ENCODE results near the gene CELF2. TPM values are rescaled to one million over a fixed set of nuclear protein-coding genes. Genes with fewer than 3 reads are reported as not detected.

The CELF2 gene
- 0.95 and 2.2 TPM in 2 replicates for total RNA-seq

DNA sequence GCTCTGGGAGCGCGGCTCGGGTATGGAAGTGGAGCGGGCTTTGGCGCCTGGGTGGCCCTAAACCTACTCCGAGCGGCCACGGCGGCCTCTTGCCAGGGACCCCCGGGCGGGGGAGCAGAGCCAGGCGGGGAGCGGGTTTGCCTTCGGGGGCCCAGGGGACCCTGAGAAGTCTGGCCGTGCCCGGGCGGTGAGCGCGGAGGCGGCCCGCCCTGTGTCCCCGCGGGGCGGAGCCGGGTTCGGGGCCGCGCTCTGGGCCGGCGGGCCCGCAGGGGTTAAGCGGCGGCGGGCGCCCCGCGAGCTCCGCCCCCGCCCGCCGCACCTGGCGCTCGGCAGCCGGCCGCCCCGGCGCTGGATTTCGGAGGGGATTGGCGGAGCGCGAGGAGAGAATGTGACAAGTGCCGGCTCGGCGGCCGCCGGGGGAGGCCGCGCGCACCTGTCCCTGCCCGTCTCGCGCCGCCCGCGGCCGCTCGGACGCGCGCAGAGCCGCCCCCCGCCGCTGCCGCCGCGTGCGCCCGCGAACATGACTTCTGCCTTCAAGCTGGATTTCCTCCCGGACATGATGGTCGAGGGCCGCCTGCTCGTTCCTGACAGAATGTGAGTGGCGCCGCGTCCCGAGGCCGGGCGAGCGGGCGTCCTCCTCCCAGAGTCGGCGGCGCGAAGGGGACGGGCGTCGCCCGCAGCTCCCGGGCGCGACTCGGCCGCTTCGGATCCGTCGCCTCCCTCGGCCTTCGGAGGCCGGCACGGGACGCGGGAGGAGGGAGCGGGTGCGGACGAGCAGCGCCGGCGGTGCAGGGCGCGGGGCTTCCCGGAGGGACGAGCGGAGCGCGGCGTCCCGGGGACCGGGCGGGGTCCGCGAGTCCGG lies at the start of gene CELF2:
Gene CELF2, plus strand, starts transcription at position 303 of the 862 bp plus-strand sequence. Its CDS starts 218 bp downstream, at position 521.

Measured in dermis lymphatic vessel endothelial cell (primary cell).